Activated naive CD8-positive, alpha-beta T cell treated with anti-CD3 and anti-CD28 coated beads, Interleukin-2, amount 10 ng/mL, durations not matched to agents 7 days and 5 days (primary cell): ENCODE measurements around the gene SLCO6A1. TPM values are rescaled to one million over a fixed set of nuclear protein-coding genes. Genes with fewer than 3 reads are reported as not detected.
"Not testable (repeated sequence)": the region's sequence is repeated elsewhere in the genome, so short reads cannot be mapped to it uniquely, and the experiment has no call there.

Source experiments
- ATAC-seq: fragments of 150-1000 bp; cut with Tn5 transposase; one replicate; pipeline ENCODE4 v1.10.0; 2021; ENCODE audit warnings: low read depth, moderate library complexity
- POLR2A ChIA-PET: fragments of 350-600 bp; sonication (Branson Sonifier 250); formaldehyde crosslinking; loops from one replicate; lab custom pipeline; 2021; ENCODE audit warnings: antibody characterized with exemption; lab: Charles Lee
- DNase-seq: peaks from one replicate; pipeline ENCODE4 v3.0.0; 2021
- H3K27ac Mint-ChIP-seq: one replicate; pipeline ENCODE4 v1.8.0; 2022; ENCODE audit warnings: mild to moderate bottlenecking, mixed read lengths
- H3K27me3 Mint-ChIP-seq: one replicate; pipeline ENCODE4 v1.8.0; 2022; ENCODE audit warnings: mild to moderate bottlenecking, moderate library complexity, mixed read lengths
- H3K36me3 Mint-ChIP-seq: one replicate; pipeline ENCODE4 v1.8.0; 2021; ENCODE audit warnings: mild to moderate bottlenecking, mixed read lengths
- H3K4me1 Mint-ChIP-seq: one replicate; pipeline ENCODE4 v1.8.0; 2021; ENCODE audit warnings: mixed read lengths
- H3K4me3 Mint-ChIP-seq: one replicate; pipeline ENCODE4 v1.8.0; 2022; ENCODE audit warnings: mild to moderate bottlenecking, moderate library complexity, mixed read lengths
- H3K9me3 Mint-ChIP-seq: one replicate; pipeline ENCODE4 v1.8.0; 2021; ENCODE audit warnings: mixed read lengths
- total RNA-seq, 2 experiments: library from RNA; stranded (reverse); gene quantifications; one replicate each; pipeline ENCODE4 v1.2.3, GENCODE V29; 2021

SLCO6A1 gene
- total RNA-seq, 2 experiments from 2014 or later, result not detected

GRCh38 chr5:102527547-102527946 is 28.7 kb upstream of the SLCO6A1 start:
- Mint-ChIP-seq H3K27me3 (no peaks in the 10 kb centered on the region), H3K36me3 (no peaks in the 10 kb centered on the region), H3K9me3 (no peaks in the 10 kb centered on the region), H3K4me1 (peaks cover 1% of the 10 kb centered on the region), H3K4me3 (no peak overlapping the region), H3K27ac (no peak overlapping the region)
- DNase-seq (no peak), ATAC-seq (no peak)
- POLR2A ChIA-PET, result no interaction called here

DNA sequence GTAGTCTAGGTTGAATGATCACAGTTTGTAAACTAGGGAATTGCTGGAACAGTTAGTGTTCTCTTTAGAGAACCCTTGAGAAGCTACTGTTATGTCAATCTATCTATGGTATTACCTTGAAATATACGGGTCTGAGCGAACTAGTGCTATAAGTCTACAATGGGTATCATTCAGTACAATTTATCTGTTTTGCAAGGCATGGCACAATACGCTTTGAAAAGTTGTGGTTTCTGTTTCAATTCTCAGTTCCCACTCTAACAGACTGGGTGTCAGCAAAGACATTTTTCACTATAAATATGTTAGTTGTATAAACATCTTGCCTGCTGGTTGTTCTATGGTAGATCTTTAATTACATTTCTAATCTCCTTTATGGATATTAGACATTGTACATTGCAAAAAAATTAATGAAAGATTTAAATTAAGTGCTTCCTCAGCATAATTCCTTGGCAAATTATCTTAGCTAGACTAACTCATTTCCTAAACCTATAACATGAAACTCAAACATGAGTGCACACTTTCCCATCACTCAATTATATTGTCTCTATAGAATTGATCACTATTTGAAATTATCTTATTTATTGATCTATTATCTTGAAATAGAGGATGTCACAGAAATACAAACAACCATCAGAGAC is 24.9 kb upstream of the SLCO6A1 start:
- Mint-ChIP-seq H3K4me3 (no peak overlapping the region), H3K4me1 (peaks cover 1% of the 10 kb centered on the region), H3K27me3 (no peaks in the 10 kb centered on the region), H3K9me3 (no peaks in the 10 kb centered on the region), H3K36me3 (no peaks in the 10 kb centered on the region), H3K27ac (no peak overlapping the region)
- POLR2A ChIA-PET, result no interaction called here
- DNase-seq, result no peak
- ATAC-seq, result no peak

DNA sequence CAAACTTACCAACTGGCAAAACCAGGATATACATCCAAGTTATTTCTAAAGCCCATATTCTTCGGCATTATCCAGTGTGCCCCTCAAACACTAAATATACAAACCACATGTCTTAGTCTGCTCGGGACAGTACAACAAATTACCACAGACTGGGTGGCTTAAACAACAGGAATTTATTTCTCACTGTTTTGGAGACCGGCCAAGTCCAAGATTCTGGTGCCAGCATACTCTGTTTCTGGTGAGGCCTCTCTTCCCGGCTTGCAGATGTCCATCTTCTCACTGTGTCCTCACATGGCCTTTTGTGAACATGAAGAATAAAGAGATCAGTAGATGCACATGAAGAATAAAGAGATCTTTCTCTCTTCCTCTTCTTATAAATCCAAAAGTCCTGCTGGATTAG is 12.9 kb upstream of the SLCO6A1 start:
- Mint-ChIP-seq H3K27me3 (no peaks in the 10 kb centered on the region), H3K4me1 (no peaks in the 10 kb centered on the region)
- no peak for ATAC-seq

DNA sequence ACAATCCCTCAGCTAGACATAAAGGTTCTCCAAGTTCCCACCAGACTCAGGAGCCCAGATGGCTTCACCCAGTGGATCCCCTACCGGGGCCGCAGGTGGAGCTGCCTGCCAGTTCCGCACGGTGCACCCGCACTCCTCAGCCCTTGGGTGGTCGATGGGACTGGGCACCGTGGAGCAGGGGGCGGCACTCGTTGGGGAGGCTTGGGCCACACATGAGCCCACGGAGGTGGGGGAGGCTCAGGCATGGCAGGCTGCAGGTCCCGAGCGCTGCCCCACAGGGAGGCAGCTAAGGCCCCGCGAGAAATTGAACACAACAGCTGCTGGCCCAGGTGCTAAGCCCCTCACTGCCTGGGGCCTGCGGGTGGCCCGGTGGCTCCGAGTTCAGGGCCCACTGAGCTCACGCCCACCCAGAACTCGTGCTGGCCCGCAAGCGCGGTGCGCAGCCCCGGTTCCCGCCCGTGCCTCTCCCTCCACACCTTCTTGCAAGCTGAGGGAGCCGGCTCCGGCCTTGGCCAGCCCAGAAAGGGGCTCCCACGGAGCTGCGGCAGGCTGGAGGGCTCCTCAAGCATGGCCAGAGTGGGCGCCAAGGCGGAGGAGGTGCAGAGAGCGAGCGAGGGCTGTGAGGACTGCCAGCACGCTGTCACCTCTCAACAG is 7.4 kb downstream of the SLCO6A1 start:
- POLR2A ChIA-PET, H3K4me1 Mint-ChIP-seq, DNase-seq, H3K27me3 Mint-ChIP-seq, H3K9me3 Mint-ChIP-seq, ATAC-seq, H3K4me3 Mint-ChIP-seq, H3K27ac Mint-ChIP-seq, H3K36me3 Mint-ChIP-seq: not testable (repeated sequence)

More for the DNA sequence above, 12.9 kb upstream of the SLCO6A1 start:
- DNase-seq, result no peak
- Mint-ChIP-seq H3K9me3 (no peaks in the 10 kb centered on the region), H3K27ac (no peak overlapping the region), H3K36me3 (no peaks in the 10 kb centered on the region), H3K4me3 (no peak overlapping the region)
- POLR2A ChIA-PET, result no interaction called here

GRCh38 chr5:102483736-102484135 is 15.1 kb downstream of the SLCO6A1 start:
- no peaks in the 10 kb centered on the region for H3K36me3 Mint-ChIP-seq
- no peaks in the 10 kb centered on the region for H3K9me3 Mint-ChIP-seq
- ATAC-seq (no peak), DNase-seq (no peak)
- H3K27me3 Mint-ChIP-seq, result peaks cover 3% of the 10 kb centered on the region
- POLR2A ChIA-PET, result no interaction called here
- H3K27ac Mint-ChIP-seq, result no peak overlapping the region
- H3K4me3 Mint-ChIP-seq, result no peak overlapping the region
- H3K4me1 Mint-ChIP-seq, result no peaks in the 10 kb centered on the region

GRCh38 chr5:102481054-102481715 is 17.6 kb downstream of the SLCO6A1 start:
- no peak overlapping the region for H3K27ac Mint-ChIP-seq
- DNase-seq (no peak), ATAC-seq (no peak)
- H3K4me1 Mint-ChIP-seq, result no peaks in the 10 kb centered on the region
- H3K9me3 Mint-ChIP-seq, result no peaks in the 10 kb centered on the region
- no peak overlapping the region for H3K4me3 Mint-ChIP-seq
- peaks cover 3% of the 10 kb centered on the region for H3K27me3 Mint-ChIP-seq
- POLR2A ChIA-PET, result no interaction called here
- no peaks in the 10 kb centered on the region for H3K36me3 Mint-ChIP-seq

DNA sequence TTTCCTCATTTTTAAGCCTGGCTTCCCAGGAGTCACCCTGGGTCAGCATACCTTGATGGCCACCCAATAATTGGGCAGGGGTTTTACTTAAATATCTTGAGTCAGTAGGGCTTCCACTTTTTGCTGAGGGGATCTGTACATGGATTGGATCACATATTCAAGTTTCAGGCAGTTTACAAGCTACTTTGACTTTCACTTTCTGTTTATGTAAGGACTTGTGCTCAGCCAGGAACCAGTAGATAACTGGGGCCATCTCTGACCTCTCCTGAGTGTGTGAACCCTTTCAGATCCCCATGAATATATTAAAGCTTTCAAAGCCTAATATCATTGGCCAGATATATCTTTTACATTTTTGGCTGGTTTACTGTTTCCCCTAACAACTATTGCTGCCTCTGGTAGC is 45.1 kb downstream of the SLCO6A1 start:
- ATAC-seq (peak; percentile 67), DNase-seq (no peak)
- Mint-ChIP-seq H3K9me3 (peaks cover 1% of the 10 kb centered on the region), H3K4me3 (peak overlapping the region; percentile 56), H3K27ac (peak overlapping the region; percentile 34), H3K4me1 (peaks cover 4% of the 10 kb centered on the region), H3K27me3 (peaks cover 4% of the 10 kb centered on the region), H3K36me3 (no peaks in the 10 kb centered on the region)
- POLR2A ChIA-PET, result no interaction called here

- POLR2A ChIA-PET, result no interaction called here
- Mint-ChIP-seq H3K4me3 (no peak overlapping the region), H3K9me3 (peaks cover 1% of the 10 kb centered on the region), H3K36me3 (no peaks in the 10 kb centered on the region), H3K27ac (no peak overlapping the region), H3K4me1 (peaks cover 4% of the 10 kb centered on the region), H3K27me3 (peaks cover 3% of the 10 kb centered on the region)
- no peak for DNase-seq
- no peak for ATAC-seq
These were observed 47.7 kb downstream of the SLCO6A1 start for GRCh38 chr5:102451082-102451481.

GRCh38 chr5:102450313-102450990 is 48.3 kb downstream of the SLCO6A1 start:
- H3K4me1 Mint-ChIP-seq, result peaks cover 4% of the 10 kb centered on the region
- no peak overlapping the region for H3K4me3 Mint-ChIP-seq
- no peak overlapping the region for H3K27ac Mint-ChIP-seq
- H3K36me3 Mint-ChIP-seq, result no peaks in the 10 kb centered on the region
- POLR2A ChIA-PET, result no interaction called here
- H3K27me3 Mint-ChIP-seq, result peaks cover 3% of the 10 kb centered on the region
- DNase-seq (no peak), ATAC-seq (no peak)
- H3K9me3 Mint-ChIP-seq, result peaks cover 1% of the 10 kb centered on the region

DNA sequence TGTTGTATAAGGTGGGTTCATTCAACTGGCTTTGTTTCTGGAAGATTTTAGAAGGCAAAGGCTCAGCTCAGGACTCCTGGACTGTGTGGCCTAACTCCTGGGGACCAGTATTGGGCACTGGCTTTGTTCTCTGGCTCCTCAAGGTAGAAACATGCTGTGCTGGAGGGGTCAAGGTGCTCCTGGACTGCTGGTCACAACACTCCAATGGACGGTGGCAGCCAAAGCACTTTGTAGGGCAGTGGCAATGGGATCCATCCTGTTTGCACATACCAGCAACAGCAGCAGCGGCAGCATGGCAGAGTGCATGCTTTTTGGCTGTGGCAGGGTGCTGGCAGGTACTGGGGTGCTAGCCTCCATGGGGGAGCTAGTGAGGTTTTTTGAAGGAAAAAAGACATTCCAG is 65.3 kb downstream of the SLCO6A1 start:
- Mint-ChIP-seq H3K4me3 (no peak overlapping the region), H3K4me1 (no peaks in the 10 kb centered on the region), H3K27ac (no peak overlapping the region), H3K27me3 (no peaks in the 10 kb centered on the region), H3K9me3 (no peaks in the 10 kb centered on the region), H3K36me3 (no peaks in the 10 kb centered on the region)
- DNase-seq, result no peak
- ATAC-seq, result no peak
- POLR2A ChIA-PET, result no interaction called here

DNA sequence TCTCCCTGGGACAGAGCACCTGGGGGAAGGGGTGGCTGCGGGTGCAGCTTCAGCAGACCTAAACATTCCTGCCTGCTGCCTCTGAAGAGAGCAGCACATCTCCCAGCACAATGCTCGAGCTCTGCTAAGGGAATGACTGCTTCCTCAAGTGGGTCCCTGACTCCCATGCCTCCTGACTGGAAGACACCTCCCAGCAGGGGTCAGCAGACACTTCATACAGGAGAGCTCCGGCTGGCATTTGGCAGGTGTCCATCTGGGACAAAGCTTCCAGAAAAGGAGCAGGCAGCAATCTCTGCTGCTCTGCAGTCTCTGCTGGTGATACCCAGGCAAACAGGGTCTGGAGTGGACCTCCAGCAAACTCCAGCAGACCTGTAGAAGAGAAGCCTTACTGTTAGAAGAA is 77.2 kb downstream of the SLCO6A1 start:
- Mint-ChIP-seq H3K9me3 (peaks cover 7% of the 10 kb centered on the region), H3K4me3 (no peak overlapping the region), H3K27me3 (no peaks in the 10 kb centered on the region), H3K36me3 (no peaks in the 10 kb centered on the region), H3K27ac (no peak overlapping the region), H3K4me1 (no peaks in the 10 kb centered on the region)
- DNase-seq (no peak), ATAC-seq (no peak)
- POLR2A ChIA-PET, result no interaction called here

DNA sequence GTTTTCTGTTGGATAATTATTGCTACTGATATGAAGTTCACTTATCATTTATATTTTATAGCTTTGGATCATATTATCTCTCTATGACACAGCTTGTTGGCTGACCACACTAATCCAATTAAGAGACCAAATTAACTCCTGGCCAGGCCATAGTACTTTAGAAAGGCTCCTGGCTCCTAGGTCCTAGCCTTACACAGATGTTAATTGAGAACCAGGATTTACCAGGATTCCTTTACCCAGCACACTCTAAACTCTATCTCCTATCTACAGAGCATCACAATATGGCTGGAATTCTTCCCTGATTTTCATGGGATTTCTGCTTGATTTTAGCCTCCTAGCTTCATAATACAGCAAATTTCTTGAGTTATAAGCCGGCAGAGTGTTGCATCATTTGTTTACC is 80.3 kb downstream of the SLCO6A1 start:
- peaks cover 4% of the 10 kb centered on the region for H3K27me3 Mint-ChIP-seq
- DNase-seq (no peak), ATAC-seq (no peak)
- H3K4me3 Mint-ChIP-seq, result no peak overlapping the region
- H3K4me1 Mint-ChIP-seq, result no peaks in the 10 kb centered on the region
- POLR2A ChIA-PET, result no interaction called here
- no peaks in the 10 kb centered on the region for H3K36me3 Mint-ChIP-seq
- no peaks in the 10 kb centered on the region for H3K9me3 Mint-ChIP-seq
- H3K27ac Mint-ChIP-seq, result no peak overlapping the region

- Mint-ChIP-seq H3K4me3 (no peak overlapping the region), H3K4me1 (no peaks in the 10 kb centered on the region), H3K9me3 (no peaks in the 10 kb centered on the region), H3K27me3 (peaks cover 4% of the 10 kb centered on the region), H3K27ac (no peak overlapping the region), H3K36me3 (no peaks in the 10 kb centered on the region)
- POLR2A ChIA-PET, result no interaction called here
- DNase-seq, result no peak
- ATAC-seq, result no peak
These were observed 84.4 kb downstream of the SLCO6A1 start for GRCh38 chr5:102414448-102414847.
